ENCODE results near the gene CYB5B.
"Not testable (repeated sequence)": the region's sequence is repeated elsewhere in the genome, so short reads cannot be mapped to it uniquely, and the experiment has no call there.

CYB5B gene

GRCh38 chr16:69435977-69436820 is 11.8 kb downstream of the CYB5B start:
- H3K4me3 ChIP-seq (ENCODE audit: low read depth, low read length): no peak overlapping the region
- no peak for TF ChIP-seq CTCF (IDR thresholded peaks at IDR 0.05; ENCODE audit: borderline replicate concordance, insufficient read depth, low read depth, low read length)

GRCh38 chr16:69436896-69437295 is 12.5 kb downstream of the CYB5B start:
- no peak overlapping the region for H3K4me3 ChIP-seq (ENCODE audit: low read depth, low read length)
- no peak for TF ChIP-seq CTCF (IDR thresholded peaks at IDR 0.05; ENCODE audit: borderline replicate concordance, insufficient read depth, low read depth, low read length)

GRCh38 chr16:69438465-69438864 is 14.0 kb downstream of the CYB5B start:
- no peak for TF ChIP-seq CTCF (IDR thresholded peaks at IDR 0.05; ENCODE audit: borderline replicate concordance, insufficient read depth, low read depth, low read length)

GRCh38 chr16:69440250-69440649 is 15.8 kb downstream of the CYB5B start:
- no peak overlapping the region for H3K4me3 ChIP-seq (ENCODE audit: low read depth, low read length)
- TF ChIP-seq CTCF (IDR thresholded peaks at IDR 0.05; ENCODE audit: borderline replicate concordance, insufficient read depth, low read depth, low read length): no peak

More at GRCh38 chr16:69438465-69438864, 14.0 kb downstream of the CYB5B start:
- H3K4me3 ChIP-seq (ENCODE audit: low read depth, low read length): no peak overlapping the region

DNA sequence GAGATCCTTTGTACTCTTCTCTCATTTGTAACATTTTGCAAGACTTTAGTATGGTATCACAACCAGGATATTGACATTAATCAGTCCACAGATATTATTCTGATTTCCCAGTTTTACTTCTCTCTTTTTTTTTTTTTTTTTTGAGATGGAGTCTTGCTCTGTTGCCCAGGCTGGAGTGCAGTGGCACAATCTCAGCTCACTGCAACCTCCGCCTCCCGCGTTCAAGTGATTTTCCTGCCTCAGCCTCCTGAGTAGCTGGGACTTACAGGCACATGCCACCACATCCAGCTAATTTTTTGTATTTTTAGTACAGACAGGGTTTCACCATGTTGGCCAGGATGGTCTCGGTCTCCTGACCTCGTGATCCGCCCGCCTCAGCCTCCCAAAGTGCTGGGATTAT is 16.6 kb downstream of the CYB5B start:
- not testable (repeated sequence) for H3K4me3 ChIP-seq (ENCODE audit: low read depth, low read length)

DNA sequence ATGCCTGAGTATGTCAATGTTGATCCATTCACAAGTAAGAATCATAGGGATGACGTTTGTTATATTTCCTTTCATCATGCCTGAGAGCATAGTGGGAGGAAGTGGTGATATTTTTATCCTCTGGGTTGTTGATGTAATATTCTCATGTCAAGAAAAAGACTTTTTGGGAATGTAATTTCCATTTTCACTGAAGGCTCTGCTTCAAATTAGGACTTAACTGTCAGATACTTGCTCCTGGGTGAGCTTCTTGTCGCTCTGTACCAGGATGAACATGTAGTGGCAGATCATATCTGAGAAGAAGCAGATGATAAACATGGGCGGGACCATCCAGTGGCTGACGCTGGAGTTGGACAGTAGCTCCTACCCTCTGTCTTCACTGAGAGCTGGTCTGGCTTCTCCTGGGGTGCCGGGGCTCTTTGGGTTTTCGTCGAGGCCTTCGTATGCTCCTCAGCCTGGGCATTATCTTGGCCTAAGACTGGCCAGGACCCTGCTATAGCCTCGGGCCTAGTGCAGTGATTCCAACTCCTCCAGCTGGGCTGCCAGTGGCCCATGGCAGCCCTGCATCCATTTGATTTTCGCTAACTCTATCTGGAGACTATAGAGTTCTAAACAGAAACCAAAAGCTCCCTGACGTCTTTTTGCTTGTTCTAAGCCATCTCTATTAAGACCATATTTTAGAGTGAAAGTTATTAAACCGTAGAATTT is 19.7 kb downstream of the CYB5B start:
- H3K4me3 ChIP-seq (ENCODE audit: low read depth, low read length): no peak overlapping the region
- TF ChIP-seq CTCF (IDR thresholded peaks at IDR 0.05; ENCODE audit: borderline replicate concordance, insufficient read depth, low read depth, low read length): no peak

DNA sequence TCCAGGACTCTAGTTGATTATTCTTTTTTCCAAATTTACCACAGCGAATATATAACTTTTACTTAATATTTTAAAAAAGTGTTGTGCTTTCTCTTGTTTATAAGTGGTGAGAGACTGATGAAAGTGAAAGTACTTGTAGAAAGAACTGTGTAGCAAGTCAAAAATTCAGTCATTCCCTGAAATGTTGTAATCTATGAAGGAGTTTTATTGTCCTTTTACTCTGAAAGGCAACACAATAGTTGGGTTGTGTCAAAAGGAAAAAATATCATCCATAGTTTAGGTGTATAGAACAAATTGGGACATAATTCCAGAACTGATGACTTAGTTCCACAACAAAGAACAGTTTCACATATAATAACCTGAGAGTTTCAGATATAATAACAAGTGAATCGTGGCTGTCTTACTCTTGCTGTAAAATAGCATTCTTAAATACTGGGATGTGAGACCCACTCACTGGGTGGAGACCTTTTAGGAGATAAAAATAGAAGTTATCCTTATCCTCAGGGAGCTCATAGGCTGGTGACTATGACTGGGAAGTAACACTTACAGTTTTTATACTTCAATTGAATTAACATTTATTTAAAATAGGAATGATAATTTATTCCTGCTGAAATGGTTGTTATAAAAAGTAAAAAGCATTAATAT is 20.6 kb downstream of the CYB5B start:
- no peak overlapping the region for H3K4me3 ChIP-seq (ENCODE audit: low read depth, low read length)
- no peak for TF ChIP-seq CTCF (IDR thresholded peaks at IDR 0.05; ENCODE audit: borderline replicate concordance, insufficient read depth, low read depth, low read length)
